ENCODE data around the gene RPL29.

RPL29 gene

DNA sequence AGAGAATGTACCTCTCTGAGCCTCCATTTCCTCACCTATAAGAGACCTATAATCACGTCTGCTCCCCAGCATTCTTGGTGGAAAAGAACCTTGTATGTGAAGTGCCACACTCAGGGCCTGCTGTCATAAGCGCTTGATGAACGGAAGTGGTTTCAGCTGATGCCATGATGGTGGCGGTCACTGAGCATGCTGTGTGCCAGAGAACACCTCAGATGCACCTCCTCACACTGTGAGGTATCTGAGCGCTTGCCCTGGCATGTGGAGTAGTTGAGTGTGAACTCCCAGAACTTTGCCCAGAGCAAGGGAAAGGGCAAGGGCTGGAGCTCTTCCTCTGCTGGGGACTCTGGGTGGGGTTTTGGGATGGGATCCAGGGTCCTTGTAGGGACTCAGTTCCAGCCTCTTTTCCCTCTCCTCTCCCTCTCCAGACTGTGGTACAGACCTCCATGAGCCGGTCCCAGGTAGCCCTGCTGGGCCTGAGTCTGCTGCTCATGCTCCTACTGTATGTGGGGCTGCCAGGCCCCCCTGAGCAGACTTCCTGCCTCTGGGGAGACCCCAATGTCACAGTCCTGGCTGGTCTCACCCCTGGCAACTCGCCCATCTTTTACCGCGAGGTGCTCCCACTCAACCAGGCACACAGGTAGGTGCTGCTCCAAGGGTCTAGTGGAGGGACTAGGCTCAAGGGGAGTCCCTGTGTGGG is 18.1 kb downstream of the RPL29 start:
- no peak overlapping the region for H3K9ac ChIP-seq (ENCODE audit: low read length)
- H3K36me3 ChIP-seq (ENCODE audit: control insufficient read depth in 1 of 2, insufficient read depth in 2 of 2, low read depth in 1 of 2, low read length in 2 of 2) = peaks cover 0 to 12% of the 10 kb centered on the region in 2 experiments
- H3K14ac ChIP-seq (ENCODE audit: low read length in 2 of 2) = no peak overlapping the region
- H4K8ac ChIP-seq (ENCODE audit: low read length) = no peak overlapping the region
- no peak overlapping the region for H3K27ac ChIP-seq (ENCODE audit: low read length, poor library complexity, severe bottlenecking)
- H2BK5ac ChIP-seq (ENCODE audit: low read depth, low read length, poor library complexity, severe bottlenecking) = no peak overlapping the region
- no peak overlapping the region for H4K91ac ChIP-seq (ENCODE audit: low read length)
- H3K18ac ChIP-seq (ENCODE audit: low read depth in 1 of 2, low read length in 2 of 2) = no peak overlapping the region
- no peak overlapping the region for H2BK15ac ChIP-seq (ENCODE audit: low read depth, poor library complexity, severe bottlenecking)
- DNase-seq = no peak
- H2BK12ac ChIP-seq (ENCODE audit: low read length in 2 of 2) = no peak overlapping the region
- H3K4me2 ChIP-seq (ENCODE audit: low read length, poor library complexity, severe bottlenecking) = no peak overlapping the region
- peaks cover 27% of the 10 kb centered on the region for H3K4me1 ChIP-seq (ENCODE audit: control insufficient read depth, insufficient read depth, low read depth, low read length)
- H3K23ac ChIP-seq (ENCODE audit: low read length in 2 of 2) = no peak overlapping the region
- no peak overlapping the region for H2AFZ ChIP-seq (ENCODE audit: low read depth, low read length)
- H3K9me3 ChIP-seq (ENCODE audit: control insufficient read depth, low read length) = no peaks in the 10 kb centered on the region
- H3K27me3 ChIP-seq (ENCODE audit: control insufficient read depth in 1 of 2, insufficient read depth in 1 of 2, low read length in 2 of 2) = no peaks in the 10 kb centered on the region
- no peak overlapping the region for H2AK5ac ChIP-seq (ENCODE audit: low read length, severe bottlenecking)
- H3K79me1 ChIP-seq (replicated peaks; ENCODE audit: low read length, poor library complexity, severe bottlenecking) = peaks cover 19% of the 10 kb centered on the region
- no peak overlapping the region for H3K4me3 ChIP-seq (ENCODE audit: insufficient read depth in 1 of 2, low read depth in 1 of 2, low read length in 2 of 2)
- 96% methylated on average over 8 of the region's 9 CpGs for WGBS
- H2BK120ac ChIP-seq (ENCODE audit: low read depth, low read length) = no peak overlapping the region
- no peak overlapping the region for H3K4ac ChIP-seq (ENCODE audit: low read depth in 1 of 2, low read length in 2 of 2)

DNA sequence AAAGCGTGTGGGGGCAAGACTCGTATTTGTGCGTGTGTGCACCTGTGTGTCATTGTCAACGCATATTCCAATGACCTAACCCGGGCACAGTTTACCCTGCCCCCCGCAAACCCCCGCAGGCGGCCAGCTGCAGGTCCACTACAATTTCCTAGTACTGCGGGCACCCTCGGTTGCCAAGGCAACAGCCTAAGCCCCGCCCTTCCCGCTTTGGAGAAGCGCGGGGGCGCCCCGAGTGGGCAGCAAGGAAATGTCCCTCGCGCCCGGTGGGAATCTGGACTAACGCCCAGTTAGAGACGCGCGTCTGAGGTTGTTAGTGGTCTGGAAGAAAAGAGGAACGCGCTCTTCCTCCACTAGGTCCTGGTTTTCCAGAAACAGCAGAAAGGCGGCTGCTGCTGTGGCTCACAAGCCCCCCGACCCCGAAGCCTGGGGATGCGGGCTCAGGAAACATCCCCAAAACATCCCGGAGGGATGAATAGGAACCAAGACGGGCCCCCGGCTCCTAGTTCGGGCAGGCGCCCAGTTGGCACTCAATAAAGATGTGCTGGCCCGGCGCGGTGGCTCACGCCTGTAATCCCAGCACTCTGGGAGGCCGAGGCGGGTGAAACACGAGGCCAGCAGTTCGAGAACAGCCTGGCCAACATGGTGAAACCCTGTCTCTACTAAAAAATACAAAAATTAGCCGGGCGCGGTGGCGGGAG is 19.7 kb downstream of the RPL29 start:
- peak overlapping the region in 1 of 2 experiments; percentile 43 for H3K23ac ChIP-seq (ENCODE audit: low read length in 2 of 2)
- peak overlapping the region; percentile 97 for H3K9ac ChIP-seq (ENCODE audit: low read length)
- no peak overlapping the region for H2BK12ac ChIP-seq (ENCODE audit: low read length in 2 of 2)
- no peak overlapping the region for H2AK5ac ChIP-seq (ENCODE audit: low read length, severe bottlenecking)
- no peak overlapping the region for H3K4ac ChIP-seq (ENCODE audit: low read depth in 1 of 2, low read length in 2 of 2)
- no peak overlapping the region for H2BK120ac ChIP-seq (ENCODE audit: low read depth, low read length)
- H3K18ac ChIP-seq (ENCODE audit: low read depth in 1 of 2, low read length in 2 of 2) = no peak overlapping the region
- H2BK5ac ChIP-seq (ENCODE audit: low read depth, low read length, poor library complexity, severe bottlenecking) = no peak overlapping the region
- H4K8ac ChIP-seq (ENCODE audit: low read length) = no peak overlapping the region
- 51% methylated on average over 46 of the region's 46 CpGs for WGBS
- H2BK15ac ChIP-seq (ENCODE audit: low read depth, poor library complexity, severe bottlenecking) = no peak overlapping the region
- peak; percentile 72 for DNase-seq
- peak overlapping the region; percentile 95 for H3K4me2 ChIP-seq (ENCODE audit: low read length, poor library complexity, severe bottlenecking)
- peak overlapping the region in 1 of 2 experiments; percentile 97 for H3K4me3 ChIP-seq (ENCODE audit: insufficient read depth in 1 of 2, low read depth in 1 of 2, low read length in 2 of 2)
- H3K27ac ChIP-seq (ENCODE audit: low read length, poor library complexity, severe bottlenecking) = no peak overlapping the region
- no peaks in the 10 kb centered on the region for H3K9me3 ChIP-seq (ENCODE audit: control insufficient read depth, low read length)
- H3K36me3 ChIP-seq (ENCODE audit: control insufficient read depth in 1 of 2, insufficient read depth in 2 of 2, low read depth in 1 of 2, low read length in 2 of 2) = peaks cover 7 to 16% of the 10 kb centered on the region in 2 experiments
- no peaks in the 10 kb centered on the region for H3K27me3 ChIP-seq (ENCODE audit: control insufficient read depth in 1 of 2, insufficient read depth in 1 of 2, low read length in 2 of 2)
- no peak overlapping the region for H4K91ac ChIP-seq (ENCODE audit: low read length)
- H3K79me1 ChIP-seq (replicated peaks; ENCODE audit: low read length, poor library complexity, severe bottlenecking) = peaks cover 19% of the 10 kb centered on the region
- no peak overlapping the region for H3K14ac ChIP-seq (ENCODE audit: low read length in 2 of 2)
- no peak overlapping the region for H2AFZ ChIP-seq (ENCODE audit: low read depth, low read length)
- H3K4me1 ChIP-seq (ENCODE audit: control insufficient read depth, insufficient read depth, low read depth, low read length) = peaks cover 29% of the 10 kb centered on the region

DNA sequence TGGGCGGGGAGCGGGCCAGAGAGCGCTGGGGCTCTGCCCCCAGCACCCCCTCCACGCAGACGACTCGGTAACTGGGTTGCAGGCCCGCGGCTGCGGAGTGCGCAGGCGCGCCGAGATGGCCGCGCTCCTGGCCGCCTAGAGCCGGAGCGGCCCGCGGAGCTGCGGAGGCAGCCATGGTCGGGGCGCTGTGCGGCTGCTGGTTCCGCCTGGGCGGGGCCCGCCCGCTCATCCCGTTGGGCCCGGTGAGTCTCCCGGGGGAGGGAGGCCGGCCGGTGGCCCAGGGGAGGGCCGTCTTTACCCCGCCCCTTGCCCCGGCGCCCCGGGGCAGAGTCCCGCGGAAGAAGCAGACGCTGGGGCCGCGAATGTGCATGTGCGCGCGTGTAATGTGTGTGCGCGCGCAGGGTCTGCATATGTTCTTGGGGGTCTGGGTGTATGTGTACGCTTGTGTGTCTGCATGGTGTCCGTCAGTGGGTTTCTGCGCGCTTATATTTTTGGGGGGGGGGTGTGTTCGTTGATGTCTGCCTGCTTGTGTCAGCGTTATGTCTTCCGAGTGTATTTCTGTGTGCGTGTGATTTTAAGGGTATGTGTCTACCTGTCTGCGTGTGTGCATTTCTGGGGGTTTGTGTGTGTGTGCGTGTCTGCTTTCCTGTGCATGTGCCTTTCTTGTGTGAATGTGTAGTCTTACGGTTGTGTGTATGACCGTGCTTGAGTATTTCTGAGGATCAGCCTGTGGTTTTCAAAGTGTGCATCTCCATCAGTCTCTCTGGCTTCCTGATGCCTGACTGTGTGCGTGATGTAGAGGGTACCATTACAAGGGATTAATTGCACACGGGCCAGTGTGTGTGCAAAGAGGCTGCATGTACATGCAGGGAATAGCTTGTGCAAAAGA is 20.5 kb downstream of the RPL29 start, which contains the start of gene ABHD14A:
TSS of gene ABHD14A (plus strand) at position 102 of the 889 bp plus-strand sequence. CDS start at position 174, 72 bp downstream.
- DNase-seq = peak; percentile 69
- peak within 1 kb of the TSS; percentile 83 for H2BK15ac ChIP-seq (ENCODE audit: low read depth, poor library complexity, severe bottlenecking)
- peaks cover 31% of the 10 kb centered on the region for H3K4me1 ChIP-seq (ENCODE audit: control insufficient read depth, insufficient read depth, low read depth, low read length)
- peak within 1 kb of the TSS in 1 of 2 experiments; percentile 90 for H3K14ac ChIP-seq (ENCODE audit: low read length in 2 of 2)
- H3K27me3 ChIP-seq (ENCODE audit: control insufficient read depth in 1 of 2, insufficient read depth in 1 of 2, low read length in 2 of 2) = no peaks in the 10 kb centered on the region
- H2BK120ac ChIP-seq (ENCODE audit: low read depth, low read length) = peak within 1 kb of the TSS; percentile 85
- peak within 1 kb of the TSS; percentile 72 to 94 for H2BK12ac ChIP-seq (ENCODE audit: low read length in 2 of 2)
- H3K79me1 ChIP-seq (replicated peaks; ENCODE audit: low read length, poor library complexity, severe bottlenecking) = peaks cover 11% of the 10 kb centered on the region
- no peaks in the 10 kb centered on the region for H3K9me3 ChIP-seq (ENCODE audit: control insufficient read depth, low read length)
- peak within 1 kb of the TSS; percentile 15 to 81 for H3K18ac ChIP-seq (ENCODE audit: low read depth in 1 of 2, low read length in 2 of 2)
- H4K8ac ChIP-seq (ENCODE audit: low read length) = peak within 1 kb of the TSS; percentile 99
- WGBS = 6% methylated on average over 63 of the region's 63 CpGs
- H3K36me3 ChIP-seq (ENCODE audit: control insufficient read depth in 1 of 2, insufficient read depth in 2 of 2, low read depth in 1 of 2, low read length in 2 of 2) = peaks cover 11 to 13% of the 10 kb centered on the region in 2 experiments
- H2AFZ ChIP-seq (ENCODE audit: low read depth, low read length) = peak within 1 kb of the TSS; percentile 60
- peak within 1 kb of the TSS; percentile 51 for H3K27ac ChIP-seq (ENCODE audit: low read length, poor library complexity, severe bottlenecking)
- peak within 1 kb of the TSS; percentile 71 to 97 for H3K4me3 ChIP-seq (ENCODE audit: insufficient read depth in 1 of 2, low read depth in 1 of 2, low read length in 2 of 2)
- H2AK5ac ChIP-seq (ENCODE audit: low read length, severe bottlenecking) = peak within 1 kb of the TSS; percentile 31
- peak within 1 kb of the TSS; percentile 95 for H3K4me2 ChIP-seq (ENCODE audit: low read length, poor library complexity, severe bottlenecking)
- H2BK5ac ChIP-seq (ENCODE audit: low read depth, low read length, poor library complexity, severe bottlenecking) = no peak within 1 kb of the TSS
- peak within 1 kb of the TSS; percentile 98 for H4K91ac ChIP-seq (ENCODE audit: low read length)
- peak within 1 kb of the TSS in 1 of 2 experiments; percentile 51 for H3K23ac ChIP-seq (ENCODE audit: low read length in 2 of 2)
- H3K9ac ChIP-seq (ENCODE audit: low read length) = peak within 1 kb of the TSS; percentile 97
- H3K4ac ChIP-seq (ENCODE audit: low read depth in 1 of 2, low read length in 2 of 2) = peak within 1 kb of the TSS; percentile 75 to 97
